Measurements from ENCODE around the gene PAX3. TPM values are rescaled to one million over a fixed set of nuclear protein-coding genes. Genes with fewer than 3 reads are reported as not detected.
A peak's percentile ranks its signal among the peaks of the same experiment; 100 is the strongest.

The PAX3 gene
- total RNA-seq, 1 experiment from 2014 or later = not detected

- BruUV-seq (replicated peaks) = no TSS peak
- intact Hi-C loops (cut with micrococcal nuclease; ENCODE audit: unreplicated experiment) = loop anchor here (5.0 to 10.0 kb wide), 2 partner anchors 134 to 682 kb away; no protein-coding TSS in a partner anchor
- no peak for TF ChIP-seq CTCF (IDR thresholded peaks at IDR 0.05; ENCODE audit: insufficient read depth in 1 of 2, low read depth in 1 of 2, low read length in 1 of 2, severe bottlenecking in 1 of 2, unreplicated experiment in 1 of 2)
- ChIA-PET POLR2A (no interaction called here), CTCF (interaction anchor here (0.6 to 0.9 kb wide), 2 partner anchors 249 to 258 kb away, joined by 3 read pairs; no protein-coding TSS in a partner anchor)
- Mint-ChIP-seq H3K27me3 (ENCODE audit: insufficient read depth, unreplicated experiment) (peaks cover 56% of the 10 kb centered on the region), H3K36me3 (ENCODE audit: insufficient read depth, unreplicated experiment) (no peaks in the 10 kb centered on the region), H3K27ac (ENCODE audit: unreplicated experiment) (no peak overlapping the region), H3K4me1 (ENCODE audit: low read depth, unreplicated experiment) (peaks cover 10% of the 10 kb centered on the region), H3K4me3 (ENCODE audit: unreplicated experiment) (peak overlapping the region; percentile 58), H3K9me3 (ENCODE audit: unreplicated experiment) (no peaks in the 10 kb centered on the region)
- H3K36me3 ChIP-seq (ENCODE audit: control insufficient read depth, insufficient read depth, low read length) = no peaks in the 10 kb centered on the region
- peaks cover 5% of the 10 kb centered on the region; the same call in 1 of the 2 replicates for H3K4me1 ChIP-seq
- H3K4me3 ChIP-seq (ENCODE audit: low read depth, low read length) = 0 out of 2 replicates have a peak overlapping the region, but pooled peaks have one; percentile 20
- no peaks in the 10 kb centered on the region for H3K9me3 ChIP-seq
- no peak for DNase-seq
- peaks cover 6% of the 10 kb centered on the region for H3K27me3 ChIP-seq (replicated peaks; ENCODE audit: control insufficient read depth, insufficient read depth, low read length)
These were observed 7.8 kb upstream of the PAX3 start for GRCh38 chr2:222306393-222307142.

GRCh38 chr2:222305516-222306392 lies 7.0 kb upstream of the PAX3 start:
- Mint-ChIP-seq H3K4me3 (ENCODE audit: unreplicated experiment) (peak overlapping the region; percentile 58), H3K36me3 (ENCODE audit: insufficient read depth, unreplicated experiment) (no peaks in the 10 kb centered on the region), H3K27ac (ENCODE audit: unreplicated experiment) (no peak overlapping the region), H3K4me1 (ENCODE audit: low read depth, unreplicated experiment) (peaks cover 10% of the 10 kb centered on the region), H3K9me3 (ENCODE audit: unreplicated experiment) (no peaks in the 10 kb centered on the region), H3K27me3 (ENCODE audit: insufficient read depth, unreplicated experiment) (peaks cover 52% of the 10 kb centered on the region)
- BruUV-seq (replicated peaks) = no TSS peak
- peak in 1 of 2 experiments; percentile 35 for DNase-seq
- Histone ChIP-seq H3K9me3 (no peaks in the 10 kb centered on the region), H3K4me3 (ENCODE audit: low read depth, low read length) (peak overlapping the region; percentile 20), H3K36me3 (ENCODE audit: control insufficient read depth, insufficient read depth, low read length) (no peaks in the 10 kb centered on the region), H3K27me3 (replicated peaks; ENCODE audit: control insufficient read depth, insufficient read depth, low read length) (peaks cover 6% of the 10 kb centered on the region), H3K4me1 (peaks cover 5% of the 10 kb centered on the region; the same call in 1 of the 2 replicates)
- ChIA-PET CTCF (no interaction called here), POLR2A (no interaction called here)
- TF ChIP-seq CTCF (IDR thresholded peaks at IDR 0.05; ENCODE audit: insufficient read depth in 1 of 2, low read depth in 1 of 2, low read length in 1 of 2, severe bottlenecking in 1 of 2, unreplicated experiment in 1 of 2) = no peak
- intact Hi-C loops (cut with micrococcal nuclease; ENCODE audit: unreplicated experiment) = loop anchor here (5.0 to 10.0 kb wide), 2 partner anchors 133 to 681 kb away; no protein-coding TSS in a partner anchor
